Transverse colon (tissue), 3 donors: ENCODE data around the gene HTRA1.

Experiments used
- CTCF ChIP-seq, 5 experiments: fragments of 200-600 bp in 3 of 5; fragments of 450-650 bp in 2 of 5; sonication (generic) in 3 of 5; IDR thresholded peaks; 1 replicate in 2 of 5; 2 replicates in 3 of 5; pipeline ENCODE4 v1.5.1; 2016 to 2017; ENCODE audit warnings: antibody characterized with exemption in 5 of 5, inconsistent platforms in 3 of 5, mild to moderate bottlenecking in 2 of 5, moderate library complexity in 1 of 5
- EP300 ChIP-seq: sonication (generic); formaldehyde crosslinking; IDR thresholded peaks from one replicate; pipeline ENCODE4 v1.6.1; 2017; ENCODE audit warnings: antibody characterized with exemption, low read depth

DNA sequence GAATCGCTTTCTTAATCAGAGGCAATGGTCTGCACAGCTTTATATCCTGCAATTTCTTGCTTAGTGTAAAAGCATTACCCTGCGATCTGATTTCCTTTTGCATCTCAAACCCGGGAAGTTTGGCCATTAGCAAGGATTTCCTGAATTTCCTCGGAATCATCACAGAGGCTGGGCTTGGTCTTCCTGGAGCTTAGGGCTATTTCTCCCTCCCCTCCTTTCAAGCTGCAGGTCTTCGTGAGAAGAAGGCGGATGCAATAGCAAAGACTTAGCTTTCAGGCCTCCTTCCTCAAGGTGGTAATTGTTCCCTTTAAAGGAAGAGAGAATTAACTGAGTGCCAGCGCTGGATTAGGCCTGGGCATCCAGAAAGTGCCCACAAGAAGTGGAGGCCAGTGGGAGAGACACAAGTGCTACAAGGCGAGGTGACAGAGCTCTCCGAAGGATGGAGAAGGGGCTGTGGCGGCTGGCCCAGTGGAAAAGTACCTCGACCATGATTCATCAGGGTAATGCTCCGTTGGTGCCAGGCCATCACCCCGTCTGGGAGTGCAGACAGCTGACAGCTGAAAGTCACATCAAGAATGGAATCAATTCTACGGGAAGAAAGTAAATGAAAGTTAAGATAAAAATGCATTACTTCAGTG is 10.9 kb upstream of the HTRA1 start:
- no peak for TF ChIP-seq CTCF (IDR thresholded peaks at IDR 0.05)
- no peak for TF ChIP-seq EP300
